ENCODE measurements around the gene SPAG8. TPM values are rescaled to one million over a fixed set of nuclear protein-coding genes. Genes with fewer than 3 reads are reported as not detected.
A peak's percentile ranks its signal among the peaks of the same experiment; 100 is the strongest.

SPAG8 gene
- total and polyA plus RNA-seq, 9 of the 15 experiments (the other 6 are each of a cell fraction or from before 2014, with no cell fraction given): 0.03 to 0.47 (median 0.21) TPM

- TF ChIP-seq RBM39 (optimal IDR thresholded peaks at IDR 0.05; ENCODE audit: low read depth, low read length) (no peak), FIP1L1 (IDR thresholded peaks at IDR 0.05; ENCODE audit: low read depth, low read length, poor library complexity, severe bottlenecking) (no peak), EP300 (IDR thresholded peaks at IDR 0.05; ENCODE audit: low read length) (no peak), MITF (IDR thresholded peaks at IDR 0.05) (no peak), ZNF146 (CRISPR knock-in tag; IDR thresholded peaks at IDR 0.05; ENCODE audit: unreplicated experiment) (no peak), SFPQ (IDR thresholded peaks at IDR 0.05; ENCODE audit: low read depth, low read length) (no peak), POLR2A (conservative IDR thresholded peaks at IDR 0.05) (0 out of 2 replicates have a peak, but pooled peaks have one; percentile 27), ZNF184 (CRISPR knock-in tag; IDR thresholded peaks at IDR 0.05) (no peak), NFYB (IDR thresholded peaks at IDR 0.05; ENCODE audit: extremely low read depth, insufficient read length) (peak; percentile 82), ZFX (CRISPR knock-in tag; IDR thresholded peaks at IDR 0.05) (peak; percentile 63), VEZF1 (CRISPR knock-in tag; IDR thresholded peaks at IDR 0.05) (peak; percentile 52; the same call in 1 of the 2 replicates), NR2C1 (IDR thresholded peaks at IDR 0.05) (no peak), NR2C1 (tag; IDR thresholded peaks at IDR 0.05) (no peak), NCOA2 (IDR thresholded peaks at IDR 0.05; ENCODE audit: partially characterized antibody in 2 of 2) (no peak), ZNF639 (CRISPR knock-in tag; conservative IDR thresholded peaks at IDR 0.05 in 1 of 2, IDR thresholded peaks at IDR 0.05 in 1 of 2) (0 out of 4 replicates have a peak, but pooled peaks of 1 of the 2 experiments have one; percentile 30), ZBTB1 (CRISPR knock-in tag; IDR thresholded peaks at IDR 0.05; ENCODE audit: borderline replicate concordance, low read depth) (no peak), ZBTB12 (CRISPR knock-in tag; IDR thresholded peaks at IDR 0.05) (peak; percentile 59; the same call in 1 of the 2 replicates), EP400 (IDR thresholded peaks at IDR 0.05) (no peak), ZNF668 (CRISPR knock-in tag; IDR thresholded peaks at IDR 0.05) (no peak)
Observed at GRCh38 chr9:35829084-35829763, 17.2 kb upstream of the SPAG8 start, which contains the start of gene TMEM8B (continued).

Data from K562 (cell line).